Gastroesophageal sphincter (tissue), 4 donors: Measurements from ENCODE around the gene HUWE1. TPM values are rescaled to one million over a fixed set of nuclear protein-coding genes. Genes with fewer than 3 reads are reported as not detected.

ENCODE experiments used
- ATAC-seq: fragments of 150-250 bp; one replicate; pipeline ENCODE4 v1.9.1; 2016; ENCODE audit warnings: mild to moderate bottlenecking, moderate library complexity
- H3K27ac ChIP-seq, 4 donors: fragments of 200-600 bp; sonication (generic) in 3 of 4; 1 replicate in 3 of 4; 2 replicates in 1 of 4; pipeline ENCODE4 v1.5.1; 2016 to 2019
- H3K27me3 ChIP-seq: fragments of 200-600 bp; sonication (generic); one replicate; pipeline ENCODE4 v1.5.1; 2019
- H3K36me3 ChIP-seq, 2 donors: fragments of 200-600 bp; sonication (generic); one replicate each; pipeline ENCODE4 v1.5.1; 2019; ENCODE audit warnings: control low read depth in 1 of 2
- H3K4me1 ChIP-seq, 3 donors: fragments of 200-600 bp; sonication (generic); 1 replicate in 2 of 3; 2 replicates in 1 of 3; pipeline ENCODE4 v1.5.1; 2016 to 2019; ENCODE audit warnings: control low read depth in 2 of 3
- H3K4me3 ChIP-seq, 2 donors: fragments of 200-600 bp; sonication (generic); one replicate each; pipeline ENCODE4 v1.5.1; 2019; ENCODE audit warnings: mild to moderate bottlenecking in 1 of 2, moderate library complexity in 1 of 2
- H3K9me3 ChIP-seq, 3 donors: fragments of 200-600 bp; sonication (generic); one replicate each; pipeline ENCODE4 v1.5.1; 2017 to 2019; ENCODE audit warnings: control low read depth in 2 of 3
- EP300 ChIP-seq: sonication (generic); formaldehyde crosslinking; IDR thresholded peaks from one replicate; pipeline ENCODE4 v1.6.1; 2017; ENCODE audit warnings: antibody characterized with exemption, mild to moderate bottlenecking
- POLR2A ChIP-seq, 2 donors: fragments of 450-650 bp; IDR thresholded peaks; one replicate each; pipeline ENCODE4 v1.6.1; 2017; ENCODE audit warnings: antibody characterized with exemption in 2 of 2, mild to moderate bottlenecking in 2 of 2, moderate library complexity in 1 of 2
- POLR2AphosphoS5 ChIP-seq: sonication (generic); formaldehyde crosslinking; IDR thresholded peaks from one replicate; pipeline ENCODE4 v1.6.1; 2017; ENCODE audit warnings: antibody characterized with exemption
- WGBS, 2 donors: methylation state at CpG; one replicate each; pipeline ENCODE4 v1.1.5; 2018; ENCODE audit warnings: low coverage in 1 of 2; 5-methylcytosine and 5-hydroxymethylcytosine counted together
- total RNA-seq, 4 donors: library from RNA; depleted of rRNA; stranded (reverse); fragments of >200 nt; gene quantifications; one replicate each; pipeline ENCODE4 v1.1.0, GENCODE V29; 2016
- TF ChIP-seq, protein P1 (sequence below), 4 experiments: fragments of 200-600 bp in 2 of 4; fragments of 450-650 bp in 2 of 4; sonication (generic) in 1 of 4; IDR thresholded peaks; one replicate each; pipeline ENCODE4 v1.5.1; 2017 to 2019; ENCODE audit warnings: antibody characterized with exemption in 4 of 4, mild to moderate bottlenecking in 2 of 4, moderate library complexity in 2 of 4

The HUWE1 gene
- total RNA-seq, 4 donors from 2014 or later = 103 to 170 (median 113) TPM

DNA sequence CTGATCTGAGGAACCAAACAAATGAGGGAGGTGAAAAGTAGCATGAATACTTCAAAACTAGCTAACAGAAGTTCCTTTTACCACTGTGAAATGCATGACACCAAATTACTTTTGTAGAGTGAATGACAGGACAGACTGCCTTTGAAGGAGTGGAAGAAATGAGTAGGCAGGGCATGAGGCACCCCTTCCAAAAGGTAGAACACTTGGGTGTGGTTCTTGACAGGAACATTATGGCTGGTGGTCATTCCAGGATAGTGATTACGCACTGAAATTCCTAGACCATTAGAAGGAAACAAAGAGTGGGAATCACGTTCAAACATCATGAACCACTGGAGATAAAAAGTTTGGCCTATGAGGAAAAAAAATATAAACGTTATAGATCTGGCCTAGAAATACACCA lies 4.9 kb downstream of the HUWE1 start:
- Histone ChIP-seq H3K27ac (no peak overlapping the region), H3K4me1 (peaks cover 0 to 35% (median 0%) of the 10 kb centered on the region in 3 donors), H3K27me3 (no peaks in the 10 kb centered on the region), H3K9me3 (no peaks in the 10 kb centered on the region), H3K4me3 (no peak overlapping the region), H3K36me3 (peaks cover 0 to 18% of the 10 kb centered on the region in 2 donors)
- ATAC-seq = no peak
- whole genome bisulfite sequencing, 2 donors = 35 to 50% methylated on average over 3 of the region's 3 CpGs
- TF ChIP-seq POLR2AphosphoS5 = no peak
- no peak for TF ChIP-seq EP300
- no peak for TF ChIP-seq POLR2A (IDR thresholded peaks at IDR 0.05)
- TF ChIP-seq, protein P1, sequence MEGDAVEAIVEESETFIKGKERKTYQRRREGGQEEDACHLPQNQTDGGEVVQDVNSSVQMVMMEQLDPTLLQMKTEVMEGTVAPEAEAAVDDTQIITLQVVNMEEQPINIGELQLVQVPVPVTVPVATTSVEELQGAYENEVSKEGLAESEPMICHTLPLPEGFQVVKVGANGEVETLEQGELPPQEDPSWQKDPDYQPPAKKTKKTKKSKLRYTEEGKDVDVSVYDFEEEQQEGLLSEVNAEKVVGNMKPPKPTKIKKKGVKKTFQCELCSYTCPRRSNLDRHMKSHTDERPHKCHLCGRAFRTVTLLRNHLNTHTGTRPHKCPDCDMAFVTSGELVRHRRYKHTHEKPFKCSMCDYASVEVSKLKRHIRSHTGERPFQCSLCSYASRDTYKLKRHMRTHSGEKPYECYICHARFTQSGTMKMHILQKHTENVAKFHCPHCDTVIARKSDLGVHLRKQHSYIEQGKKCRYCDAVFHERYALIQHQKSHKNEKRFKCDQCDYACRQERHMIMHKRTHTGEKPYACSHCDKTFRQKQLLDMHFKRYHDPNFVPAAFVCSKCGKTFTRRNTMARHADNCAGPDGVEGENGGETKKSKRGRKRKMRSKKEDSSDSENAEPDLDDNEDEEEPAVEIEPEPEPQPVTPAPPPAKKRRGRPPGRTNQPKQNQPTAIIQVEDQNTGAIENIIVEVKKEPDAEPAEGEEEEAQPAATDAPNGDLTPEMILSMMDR (IDR thresholded peaks at IDR 0.05) = no peak

DNA sequence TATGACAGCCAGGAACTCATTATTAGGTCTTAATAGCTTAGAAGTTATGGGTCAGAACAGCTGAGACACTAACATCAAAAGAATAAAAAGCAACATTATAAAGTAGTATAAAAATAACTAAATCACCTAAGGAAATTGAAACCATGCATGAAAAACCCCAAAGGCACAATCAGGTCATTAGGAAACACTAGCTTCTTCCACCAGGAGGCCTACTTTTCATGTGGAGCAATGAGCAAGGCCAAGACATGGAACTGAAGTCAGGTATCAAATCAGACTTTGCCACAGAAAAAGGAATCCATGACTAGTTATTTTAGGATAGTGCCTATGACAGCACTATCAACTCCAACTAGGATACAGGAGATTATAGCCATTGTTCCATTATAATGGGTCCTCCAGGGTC lies 7.9 kb downstream of the HUWE1 start:
- H3K4me3 ChIP-seq = no peak overlapping the region
- no peaks in the 10 kb centered on the region for H3K9me3 ChIP-seq
- H3K4me1 ChIP-seq = peaks cover 0 to 50% (median 0%) of the 10 kb centered on the region in 3 donors
- no peak overlapping the region for H3K27ac ChIP-seq
- H3K27me3 ChIP-seq = no peaks in the 10 kb centered on the region
- TF ChIP-seq, protein P1 (IDR thresholded peaks at IDR 0.05) = peak in 1 of 4 experiments; percentile 5
- no peak for TF ChIP-seq EP300
- no peak for TF ChIP-seq POLR2AphosphoS5
- ATAC-seq = no peak
- peaks cover 0 to 18% of the 10 kb centered on the region in 2 donors for H3K36me3 ChIP-seq

DNA sequence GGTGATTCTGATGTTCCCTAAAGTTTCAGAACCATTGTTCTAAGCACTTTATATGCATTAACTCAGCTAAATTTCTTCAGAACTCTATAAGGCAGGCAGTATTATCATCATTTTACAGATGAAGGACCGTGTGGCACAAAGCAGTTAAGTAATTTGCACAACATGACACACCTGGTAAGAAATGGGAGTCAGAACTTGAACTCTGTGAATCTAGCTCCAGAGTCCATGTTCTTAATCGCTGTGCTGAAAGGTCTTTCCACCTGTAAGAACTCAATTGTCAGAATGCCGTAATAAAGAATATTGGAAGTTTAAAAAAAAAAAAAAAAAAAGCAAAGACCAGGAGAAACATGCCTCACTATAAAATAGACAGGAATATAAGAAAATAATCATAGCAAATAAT lies 9.2 kb downstream of the HUWE1 start:
- Histone ChIP-seq H3K27me3 (no peaks in the 10 kb centered on the region), H3K27ac (no peak overlapping the region), H3K4me1 (peaks cover 0 to 43% (median 0%) of the 10 kb centered on the region in 3 donors), H3K36me3 (peaks cover 0 to 19% of the 10 kb centered on the region in 2 donors), H3K4me3 (no peak overlapping the region), H3K9me3 (no peaks in the 10 kb centered on the region)
- 92% methylated on average over 2 of the region's 3 CpGs; no CpG with 5 or more reads in 1 of the 2 donors for WGBS, 2 donors
- TF ChIP-seq POLR2A (IDR thresholded peaks at IDR 0.05) (no peak), POLR2AphosphoS5 (no peak), EP300 (no peak)
- TF ChIP-seq, protein P1 (IDR thresholded peaks at IDR 0.05) = no peak
- no peak for ATAC-seq

DNA sequence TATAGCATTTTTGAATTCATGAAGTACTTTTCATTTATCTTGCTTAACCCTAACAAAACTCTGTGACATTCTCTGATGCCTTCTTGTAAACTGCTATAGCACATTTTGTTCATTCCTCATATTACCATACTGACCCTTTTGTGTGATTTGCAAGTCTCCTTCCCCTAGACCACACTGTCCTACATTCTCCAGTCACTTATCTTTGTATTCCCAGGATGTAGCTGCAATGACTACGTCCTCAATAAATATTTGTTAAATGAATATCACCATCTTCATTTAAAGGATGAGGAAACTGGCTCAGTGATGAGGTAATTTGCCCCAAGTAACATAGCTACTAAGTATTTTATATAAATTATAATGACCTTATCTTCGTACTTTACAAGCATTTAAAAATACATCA lies 11.9 kb downstream of the HUWE1 start:
- peaks cover 0 to 21% of the 10 kb centered on the region in 2 donors for H3K36me3 ChIP-seq
- WGBS, 2 donors = 46 to 58% methylated on average over 2 of the region's 2 CpGs
- TF ChIP-seq EP300 (no peak), POLR2A (IDR thresholded peaks at IDR 0.05) (no peak), POLR2AphosphoS5 (no peak)
- TF ChIP-seq, protein P1 (IDR thresholded peaks at IDR 0.05) = no peak
- no peak for ATAC-seq
- H3K9me3 ChIP-seq = no peaks in the 10 kb centered on the region
- no peaks in the 10 kb centered on the region for H3K27me3 ChIP-seq
- peaks cover 0 to 34% (median 0%) of the 10 kb centered on the region in 3 donors for H3K4me1 ChIP-seq
- no peak overlapping the region for H3K4me3 ChIP-seq
- no peak overlapping the region for H3K27ac ChIP-seq

DNA sequence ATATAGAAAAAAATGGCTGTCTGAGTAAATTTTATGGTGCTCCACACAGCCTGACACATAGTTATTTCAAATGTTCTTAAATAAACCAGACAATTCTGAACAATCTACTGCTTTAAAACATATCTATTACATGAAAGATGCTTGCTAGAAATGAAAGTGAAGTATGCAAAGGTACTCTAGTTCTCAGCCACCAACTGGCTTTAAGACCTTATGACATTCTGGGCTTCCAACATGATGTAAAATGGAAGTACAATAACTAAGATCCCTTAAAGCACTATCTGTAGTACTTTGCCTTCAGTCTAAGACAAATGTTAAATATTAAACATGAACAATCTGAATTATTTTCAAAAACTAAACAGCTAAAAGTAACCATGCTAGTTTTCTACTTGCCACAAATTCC lies 17.3 kb downstream of the HUWE1 start:
- H3K36me3 ChIP-seq = peaks cover 0 to 14% of the 10 kb centered on the region in 2 donors
- TF ChIP-seq, protein P1 (IDR thresholded peaks at IDR 0.05) = no peak
- TF ChIP-seq EP300 (no peak), POLR2AphosphoS5 (no peak), POLR2A (IDR thresholded peaks at IDR 0.05) (no peak)
- no peak for ATAC-seq
- no peak overlapping the region for H3K4me3 ChIP-seq
- H3K9me3 ChIP-seq = no peaks in the 10 kb centered on the region
- H3K27ac ChIP-seq = no peak overlapping the region
- H3K27me3 ChIP-seq = no peaks in the 10 kb centered on the region
- peaks cover 0 to 31% (median 0%) of the 10 kb centered on the region in 3 donors for H3K4me1 ChIP-seq
